ENCODE data around the gene DSCAM. TPM values are rescaled to one million over a fixed set of nuclear protein-coding genes. Genes with fewer than 3 reads are reported as not detected.

DSCAM gene
- total and polyA plus RNA-seq, 2 donors (not counting 3 experiments of a cell fraction or from before 2014, with no cell fraction given) = not detected

GRCh38 chr21:40160911-40161310 is 686.0 kb downstream of the DSCAM start:
- DNase-seq (ENCODE audit: low read depth, low spot score) (no peak), FAIRE-seq (no peak)
- TF ChIP-seq JUN (IDR thresholded peaks at IDR 0.05; ENCODE audit: borderline replicate concordance, insufficient read depth, insufficient read length, low read depth) (no peak), MYC (IDR thresholded peaks at IDR 0.05; ENCODE audit: low read depth, low read length) (no peak), EZH2 (IDR thresholded peaks at IDR 0.05; ENCODE audit: borderline replicate concordance, low read depth, low read length, severe bottlenecking) (no peak), FOS (IDR thresholded peaks at IDR 0.05; ENCODE audit: borderline replicate concordance, insufficient read depth, low read length) (no peak), GATA2 (IDR thresholded peaks at IDR 0.05; ENCODE audit: insufficient read depth, insufficient read length, low read depth, low read length) (no peak), POLR2AphosphoS5 (IDR thresholded peaks at IDR 0.05; ENCODE audit: insufficient read depth, low read depth, low read length) (no peak), CTCF (IDR thresholded peaks at IDR 0.05; ENCODE audit: extremely low read depth in 1 of 2, insufficient read depth in 1 of 2, low read depth in 1 of 2, low read length in 2 of 2) (no peak), POLR2A (IDR thresholded peaks at IDR 0.05; ENCODE audit: low read depth, low read length) (no peak)
- TF ChIP-seq, protein P1, sequence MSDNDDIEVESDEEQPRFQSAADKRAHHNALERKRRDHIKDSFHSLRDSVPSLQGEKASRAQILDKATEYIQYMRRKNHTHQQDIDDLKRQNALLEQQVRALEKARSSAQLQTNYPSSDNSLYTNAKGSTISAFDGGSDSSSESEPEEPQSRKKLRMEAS (IDR thresholded peaks at IDR 0.05; ENCODE audit: insufficient read depth, insufficient read length) = no peak
- H3K4me2 ChIP-seq (ENCODE audit: insufficient read depth, low read length) = no peak overlapping the region
- H3K27me3 ChIP-seq (ENCODE audit: control insufficient read depth in 2 of 2, insufficient read depth in 2 of 2, low read length in 2 of 2) = no peaks in the 10 kb centered on the region
- H3K79me2 ChIP-seq (ENCODE audit: control insufficient read depth, insufficient read depth, low read length) = no peaks in the 10 kb centered on the region
- no peak overlapping the region for H2AFZ ChIP-seq (ENCODE audit: low read depth, low read length)
- dilution Hi-C loops (cut with MboI; ENCODE audit: extremely low pct_ligation_motif_present, low sequenced_read_pairs) (no loop called here), intact Hi-C loops (cut with micrococcal nuclease) (no loop called here)
- POLR2A ChIA-PET = no interaction called here
- H3K9me1 ChIP-seq (replicated peaks; ENCODE audit: control insufficient read depth, extremely low read depth, insufficient read depth, low read length) = no peaks in the 10 kb centered on the region
- H3K36me3 ChIP-seq (ENCODE audit: control insufficient read depth in 2 of 2, extremely low read depth in 1 of 2, insufficient read depth in 2 of 2, low read length in 2 of 2) = no peaks in the 10 kb centered on the region
- BruUV-seq (replicated peaks) = no TSS peak
- H3K4me1 ChIP-seq (ENCODE audit: control insufficient read depth, extremely low read depth, insufficient read depth, low read length) = no peaks in the 10 kb centered on the region
- H3K27ac ChIP-seq (ENCODE audit: insufficient read depth, low read depth, low read length) = no peak overlapping the region
- CTCF ChIA-PET = no interaction called here
- H4K20me1 ChIP-seq (replicated peaks; ENCODE audit: control insufficient read depth, extremely low read depth, insufficient read depth, low read length) = no peaks in the 10 kb centered on the region
- H3K9me3 ChIP-seq (replicated peaks; ENCODE audit: control insufficient read depth, insufficient read depth, low read length) = peaks cover 8% of the 10 kb centered on the region
- no peak overlapping the region for H3K4me3 ChIP-seq (replicated peaks in 1 of 3; ENCODE audit: insufficient read depth in 1 of 3, low read depth in 1 of 3, low read length in 3 of 3)
- H3K9ac ChIP-seq (replicated peaks; ENCODE audit: extremely low read depth, insufficient read depth, low read length) = no peak overlapping the region
